Neural progenitor cell (in vitro differentiated cells): ENCODE results near the gene DNER. TPM values are rescaled to one million over a fixed set of nuclear protein-coding genes. Genes with fewer than 3 reads are reported as not detected.

Experiments
- DNase-seq: peaks from one replicate; pipeline ENCODE4 v3.0.0-alpha.2; 2016; ENCODE audit warnings: low spot score
- H2AFZ ChIP-seq: fragments of 200-600 bp; sonication (generic); replicated peaks from 2 replicates; pipeline ENCODE4 v1.6.1; 2016; ENCODE audit warnings: antibody characterized with exemption
- H3F3A ChIP-seq: fragments of 200-600 bp; sonication (generic); 2 replicates; pipeline ENCODE4 v1.6.1; 2016; ENCODE audit warnings: antibody characterized with exemption, low read depth
- H3K27ac ChIP-seq: fragments of 200-600 bp; sonication (generic); 2 replicates; pipeline ENCODE4 v1.5.1; 2016; ENCODE audit warnings: mild to moderate bottlenecking
- H3K27me3 ChIP-seq: fragments of 200-600 bp; sonication (generic); 2 replicates; pipeline ENCODE4 v1.6.1; 2016; ENCODE audit warnings: mild to moderate bottlenecking, moderate library complexity
- H3K36me3 ChIP-seq: fragments of 200-600 bp; sonication (generic); 2 replicates; pipeline ENCODE4 v1.5.1; 2016
- H3K4me1 ChIP-seq: fragments of 200-600 bp; sonication (generic); 2 replicates; pipeline ENCODE4 v1.6.1; 2016; ENCODE audit warnings: mixed run types
- H3K4me2 ChIP-seq: fragments of 200-600 bp; sonication (generic); 2 replicates; pipeline ENCODE4 v1.6.1; 2016
- H3K4me3 ChIP-seq: fragments of 200-600 bp; sonication (generic); 2 replicates; pipeline ENCODE4 v1.5.1; 2016
- H3K79me2 ChIP-seq: fragments of 200-600 bp; sonication (generic); 2 replicates; pipeline ENCODE4 v1.6.1; 2016; ENCODE audit warnings: low read depth
- H3K9ac ChIP-seq: fragments of 200-600 bp; sonication (generic); 2 replicates; pipeline ENCODE4 v1.6.1; 2016
- H3K9me3 ChIP-seq: fragments of 200-600 bp; sonication (generic); 2 replicates; pipeline ENCODE4 v1.5.1; 2016; ENCODE audit warnings: low read depth
- H4K20me1 ChIP-seq: fragments of 200-600 bp; sonication (generic); 2 replicates; pipeline ENCODE4 v1.6.1; 2016; ENCODE audit warnings: low read depth
- H3K27ac Mint-ChIP-seq: 3 replicates; pipeline ENCODE4 v1.8.0; 2021; ENCODE audit warnings: mixed read lengths
- H3K27me3 Mint-ChIP-seq: 2 replicates; pipeline ENCODE4 v1.8.0; 2022; ENCODE audit warnings: low read depth, mild to moderate bottlenecking, inconsistent platforms, moderate library complexity, mixed read lengths; ENCODE audit not compliant: insufficient read depth
- H3K36me3 Mint-ChIP-seq: 3 replicates; pipeline ENCODE4 v1.8.0; 2021; ENCODE audit warnings: mixed read lengths
- H3K4me1 Mint-ChIP-seq: 3 replicates; pipeline ENCODE4 v1.8.0; 2021; ENCODE audit warnings: mixed read lengths
- H3K4me3 Mint-ChIP-seq: 3 replicates; pipeline ENCODE4 v1.8.0; 2021; ENCODE audit warnings: mild to moderate bottlenecking, moderate library complexity, mixed read lengths
- H3K9me3 Mint-ChIP-seq: 3 replicates; pipeline ENCODE4 v1.8.0; 2020; ENCODE audit warnings: mixed read lengths
- CTCF ChIP-seq: fragments of 200-600 bp; sonication (generic); IDR thresholded peaks from 2 replicates; pipeline ENCODE4 v1.5.1; 2017; ENCODE audit warnings: antibody characterized with exemption, mild to moderate bottlenecking
- EZH2 ChIP-seq: fragments of 200-600 bp; sonication (generic); IDR thresholded peaks from 2 replicates; pipeline ENCODE4 v1.6.1; 2017; ENCODE audit warnings: antibody characterized with exemption, mild to moderate bottlenecking, moderate library complexity
- EZH2phosphoT487 ChIP-seq: fragments of 200-600 bp; sonication (generic); IDR thresholded peaks from 2 replicates; pipeline ENCODE4 v1.6.1; 2017; ENCODE audit warnings: antibody characterized with exemption
- total RNA-seq: library from RNA; depleted of rRNA; stranded (reverse); fragments of >200 nt; gene quantifications from 2 replicates; pipeline ENCODE4 v1.2.3, GENCODE V29; 2015; ENCODE audit warnings: low replicate concordance

Gene DNER
- total RNA-seq, 1 donor from 2014 or later, result 0.97 TPM

- no peak overlapping the region for H3K4me2 ChIP-seq
- no peaks in the 10 kb centered on the region for H3K4me1 Mint-ChIP-seq
- H3K4me3 ChIP-seq, result no peak overlapping the region
- H3K27me3 ChIP-seq, result no peaks in the 10 kb centered on the region
- no peaks in the 10 kb centered on the region for H3K79me2 ChIP-seq
- DNase-seq, result no peak
- no peaks in the 10 kb centered on the region for H4K20me1 ChIP-seq
- H3K4me1 ChIP-seq, result no peaks in the 10 kb centered on the region
- no peaks in the 10 kb centered on the region for H3K36me3 Mint-ChIP-seq
- no peak overlapping the region for H3K27ac ChIP-seq
- H3K4me3 Mint-ChIP-seq, result no peak overlapping the region
- H3K9me3 ChIP-seq, result no peaks in the 10 kb centered on the region
- no peak overlapping the region for H3K27ac Mint-ChIP-seq
- H3K9me3 Mint-ChIP-seq, result no peaks in the 10 kb centered on the region
- no peak overlapping the region for H3K9ac ChIP-seq
- H2AFZ ChIP-seq, result no peak overlapping the region
- H3K27me3 Mint-ChIP-seq, result no peaks in the 10 kb centered on the region
- H3K36me3 ChIP-seq, result no peaks in the 10 kb centered on the region
- TF ChIP-seq EZH2 (no peak), EZH2phosphoT487 (no peak), CTCF (no peak)
- no peaks in the 10 kb centered on the region for H3F3A ChIP-seq
These were observed 150.0 kb downstream of the DNER start for GRCh38 chr2:229564300-229564907.

GRCh38 chr2:229563388-229563787 lies 151.0 kb downstream of the DNER start:
- H3K4me1 ChIP-seq, result no peaks in the 10 kb centered on the region
- no peak overlapping the region for H3K4me2 ChIP-seq
- no peak overlapping the region for H2AFZ ChIP-seq
- no peak for DNase-seq
- no peak overlapping the region for H3K9ac ChIP-seq
- H3K79me2 ChIP-seq, result no peaks in the 10 kb centered on the region
- Mint-ChIP-seq H3K36me3 (no peaks in the 10 kb centered on the region), H3K4me1 (no peaks in the 10 kb centered on the region), H3K27ac (no peak overlapping the region), H3K4me3 (no peak overlapping the region), H3K27me3 (no peaks in the 10 kb centered on the region), H3K9me3 (no peaks in the 10 kb centered on the region)
- H3K36me3 ChIP-seq, result no peaks in the 10 kb centered on the region
- H3K4me3 ChIP-seq, result no peak overlapping the region
- TF ChIP-seq CTCF (no peak), EZH2phosphoT487 (no peak), EZH2 (no peak)
- H3F3A ChIP-seq, result no peaks in the 10 kb centered on the region
- no peak overlapping the region for H3K27ac ChIP-seq
- H3K9me3 ChIP-seq, result no peaks in the 10 kb centered on the region
- no peaks in the 10 kb centered on the region for H4K20me1 ChIP-seq
- H3K27me3 ChIP-seq, result no peaks in the 10 kb centered on the region

GRCh38 chr2:229562472-229563127 lies 151.8 kb downstream of the DNER start:
- no peaks in the 10 kb centered on the region for H3K27me3 Mint-ChIP-seq
- Histone ChIP-seq H3K4me1 (no peaks in the 10 kb centered on the region), H3F3A (no peaks in the 10 kb centered on the region), H3K9ac (no peak overlapping the region), H3K4me3 (no peak overlapping the region), H2AFZ (no peak overlapping the region), H3K27me3 (no peaks in the 10 kb centered on the region), H3K27ac (no peak overlapping the region), H3K36me3 (no peaks in the 10 kb centered on the region), H4K20me1 (no peaks in the 10 kb centered on the region), H3K4me2 (no peak overlapping the region), H3K79me2 (no peaks in the 10 kb centered on the region), H3K9me3 (no peaks in the 10 kb centered on the region)
- H3K27ac Mint-ChIP-seq, result no peak overlapping the region
- H3K4me3 Mint-ChIP-seq, result no peak overlapping the region
- TF ChIP-seq EZH2phosphoT487 (no peak), CTCF (no peak), EZH2 (no peak)
- H3K36me3 Mint-ChIP-seq, result no peaks in the 10 kb centered on the region
- no peaks in the 10 kb centered on the region for H3K9me3 Mint-ChIP-seq
- DNase-seq, result no peak
- no peaks in the 10 kb centered on the region for H3K4me1 Mint-ChIP-seq
